ENCODE data around the gene SOCS1.
"Not testable (repeated sequence)": the region's sequence is repeated elsewhere in the genome, so short reads cannot be mapped to it uniquely, and the experiment has no call there.

The SOCS1 gene

DNA sequence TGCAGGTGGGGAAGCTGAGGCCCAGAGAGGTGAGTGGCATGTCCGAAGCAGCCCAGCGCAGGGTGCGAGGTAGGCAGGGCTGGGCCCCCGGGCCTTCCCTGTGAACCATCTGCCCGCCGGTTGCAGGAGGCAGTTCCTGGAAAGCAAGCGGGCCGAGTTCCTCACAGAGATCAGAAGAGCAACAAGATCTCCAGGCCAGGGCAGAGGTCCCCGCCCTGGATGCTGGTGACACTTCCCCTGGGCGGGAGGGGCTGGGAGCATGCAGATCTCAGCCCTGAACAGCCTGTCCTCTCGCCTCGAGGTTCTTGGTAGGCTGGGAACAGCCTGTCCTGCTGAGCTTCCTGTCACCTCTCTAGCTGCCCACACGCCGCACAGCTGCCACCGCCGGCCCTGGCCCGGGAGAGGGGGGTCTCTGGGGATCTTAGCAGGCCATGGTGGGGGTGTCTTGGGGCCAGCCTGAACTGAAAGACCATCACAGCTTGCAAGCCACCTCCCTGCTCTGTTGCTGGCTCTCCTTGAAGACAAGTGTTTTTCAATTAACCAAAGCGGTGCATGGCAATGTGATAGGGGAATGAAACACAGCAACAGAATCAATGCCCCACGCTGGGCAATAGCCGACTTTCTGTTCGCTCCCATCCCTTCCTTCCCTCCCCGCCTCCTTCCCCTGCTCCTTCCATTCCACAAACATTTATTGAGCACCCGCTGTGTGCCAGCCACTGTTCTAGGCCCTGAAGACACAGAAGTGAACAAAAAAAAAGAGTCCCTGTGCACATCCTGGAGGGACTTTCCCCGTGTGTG lies 31.7 kb downstream of the SOCS1 start:
- no peak for DNase-seq

DNA sequence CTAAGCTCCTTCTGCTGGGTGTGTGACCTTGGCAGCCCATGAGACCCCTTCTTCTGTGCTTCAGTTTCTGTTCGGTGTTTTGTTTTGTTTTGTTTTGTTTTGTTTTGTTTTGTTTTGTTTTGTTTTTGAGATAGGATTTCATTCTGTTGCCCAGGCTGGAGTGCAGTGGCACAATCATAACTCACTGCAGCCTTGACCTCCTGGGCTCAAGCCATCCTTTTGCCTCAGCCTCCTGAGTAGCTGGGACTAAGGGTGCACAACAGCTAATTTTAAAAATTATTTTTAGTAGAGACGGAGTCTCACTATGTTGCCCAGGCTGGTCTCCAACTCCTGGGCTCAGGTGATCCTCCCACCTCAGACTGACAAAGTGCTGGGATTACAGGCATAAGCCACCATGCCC lies 35.5 kb downstream of the SOCS1 start:
- DNase-seq: not testable (repeated sequence)

DNA sequence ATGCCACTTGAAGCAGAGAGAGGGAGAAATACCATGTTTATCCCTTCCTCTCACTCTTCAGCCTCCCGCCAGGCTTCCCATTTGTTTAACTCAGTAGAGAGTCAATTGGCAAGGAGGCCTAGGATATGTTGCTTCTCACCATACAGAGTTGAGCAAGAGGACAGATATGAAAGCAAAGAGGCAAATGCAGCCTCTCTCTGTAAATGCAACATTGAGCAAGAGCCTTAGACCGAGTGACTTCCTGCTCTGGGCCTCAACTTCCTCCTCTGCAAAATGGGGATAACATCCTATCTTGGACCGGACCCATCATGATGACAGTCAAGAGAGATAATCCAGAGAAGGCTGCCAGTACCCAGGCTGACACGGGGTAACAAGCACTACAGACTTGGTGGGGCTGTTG lies 36.8 kb downstream of the SOCS1 start:
- no peak for DNase-seq

DNA sequence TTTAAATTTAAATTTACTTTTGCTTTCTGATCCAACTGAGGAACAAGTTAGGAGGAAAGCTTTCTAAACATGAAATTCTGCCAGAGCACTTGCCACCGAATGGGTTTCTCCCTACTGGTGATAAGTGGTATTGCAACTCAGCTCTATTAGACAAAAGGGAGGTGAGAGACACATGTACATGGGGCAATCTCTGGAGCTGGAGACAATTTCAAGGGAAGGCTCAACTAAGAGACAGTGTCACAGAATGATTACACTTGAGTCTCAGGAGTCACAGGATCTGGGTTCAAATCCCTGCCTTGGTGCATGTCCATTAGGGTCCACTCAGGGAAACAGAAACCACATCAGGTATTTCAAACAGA lies 37.4 kb downstream of the SOCS1 start:
- DNase-seq: no peak

DNA sequence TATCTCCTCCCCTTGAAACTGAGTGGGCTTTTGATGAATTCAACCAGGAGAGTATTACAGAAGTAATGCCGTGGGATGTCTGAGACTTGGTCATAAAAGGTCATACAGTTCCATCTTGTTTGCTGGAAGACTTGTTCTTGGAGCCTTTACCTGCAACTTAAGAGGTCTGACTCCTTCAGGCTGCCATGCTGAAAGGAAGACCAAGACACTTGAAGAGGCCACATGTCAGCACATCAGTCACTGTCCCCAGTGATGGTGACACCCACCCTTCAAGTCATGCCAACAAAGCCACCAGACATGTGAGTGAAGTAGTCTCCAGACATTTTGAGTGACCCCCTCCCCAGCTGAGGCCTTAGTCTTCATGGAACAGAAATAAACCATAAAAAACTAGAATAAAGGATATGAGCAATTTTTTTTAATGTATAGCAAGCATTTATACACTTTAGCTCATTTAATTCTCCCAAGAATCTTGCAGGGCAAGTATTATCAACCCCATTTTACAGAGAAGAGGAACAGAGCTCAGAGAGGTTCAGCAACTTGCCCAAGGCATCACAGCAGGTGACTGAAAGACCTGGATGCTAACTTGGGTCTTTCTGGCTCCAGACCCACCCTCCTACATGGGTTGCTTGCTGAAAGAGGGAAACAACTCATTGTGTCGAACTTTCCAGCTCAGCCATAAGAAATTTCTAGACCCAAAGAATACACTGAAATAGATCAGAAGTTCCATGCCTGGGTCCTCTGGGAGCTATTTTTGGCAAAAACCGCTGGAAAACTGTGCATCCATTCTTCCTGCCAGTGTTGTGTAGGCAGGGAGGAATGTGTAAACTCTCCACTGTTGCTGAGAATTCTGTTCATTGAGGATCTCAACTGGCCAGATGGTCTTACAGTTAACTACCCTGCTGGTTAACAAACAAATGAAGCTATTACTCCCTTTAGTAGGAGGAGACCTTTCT lies 38.1 kb downstream of the SOCS1 start:
- DNase-seq: no peak

DNA sequence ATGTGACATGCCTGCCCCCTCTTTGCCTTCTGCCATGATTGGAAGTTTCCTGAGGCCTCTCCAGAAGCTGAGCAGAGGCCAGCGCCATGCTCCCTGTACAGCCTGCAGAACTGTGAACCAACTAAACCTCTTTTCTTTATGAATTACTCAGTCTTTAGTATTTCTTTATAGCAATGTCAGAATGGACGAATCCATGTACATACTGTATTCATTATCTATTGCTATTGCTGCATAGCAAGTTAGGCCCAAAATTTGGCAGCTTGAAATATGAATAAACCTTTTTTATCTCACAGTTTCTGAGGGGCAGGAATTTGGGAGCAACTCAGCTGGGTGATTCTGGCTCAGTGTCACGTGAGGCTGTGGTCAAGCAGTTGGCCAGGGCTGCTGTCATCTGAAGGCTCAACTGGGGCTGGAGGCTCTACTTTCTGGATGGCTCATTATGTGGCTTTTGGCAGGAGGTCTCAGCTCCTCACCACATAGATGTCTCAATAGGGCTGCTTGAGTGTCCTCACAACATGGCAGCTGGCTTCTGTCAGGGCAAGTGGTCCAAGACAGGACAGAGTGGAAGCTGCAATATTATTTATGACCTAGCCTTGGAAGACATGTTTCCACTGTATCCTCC lies 40.0 kb downstream of the SOCS1 start:
- DNase-seq: no peak

DNA sequence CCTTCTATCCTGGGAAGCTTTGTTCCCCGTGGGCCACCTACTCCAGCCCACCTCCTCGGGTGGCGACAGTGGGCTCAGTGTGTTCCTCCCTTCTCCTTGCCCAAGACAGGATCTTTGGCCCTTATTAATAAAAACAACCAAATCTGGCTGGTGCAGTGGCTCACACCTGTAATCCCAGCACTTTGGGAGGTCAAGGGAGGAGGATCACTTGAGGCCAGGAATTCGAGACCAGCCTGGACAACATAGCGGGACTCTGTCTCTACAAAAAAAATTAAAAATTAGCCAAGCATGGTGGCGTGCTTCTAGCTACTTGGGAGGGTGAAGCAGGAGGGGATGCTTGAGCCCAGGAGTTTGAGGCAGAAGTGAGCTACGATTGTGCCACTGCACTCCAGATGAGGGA lies 42.2 kb downstream of the SOCS1 start:
- DNase-seq: no peak

DNA sequence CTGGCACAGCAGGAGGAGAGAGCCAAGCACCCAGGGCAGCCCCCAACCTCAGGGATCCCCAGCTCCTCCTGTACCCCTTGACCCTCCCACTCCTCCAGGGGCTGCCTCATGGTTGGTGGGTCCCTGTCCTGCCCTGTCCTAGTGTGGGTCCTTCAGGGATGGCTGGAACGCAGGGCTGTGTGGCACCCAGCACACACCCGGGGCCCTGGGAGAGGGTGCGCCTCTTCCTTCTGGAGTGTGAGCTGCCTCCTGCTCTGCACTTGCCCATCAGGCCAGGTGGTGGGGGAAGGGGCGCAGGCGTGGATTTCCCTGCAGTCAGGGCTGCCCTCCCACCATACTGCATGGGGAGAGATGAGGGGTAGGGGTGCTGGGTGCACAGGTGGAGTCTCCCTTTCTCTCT lies 42.6 kb downstream of the SOCS1 start:
- no peak for DNase-seq

DNA sequence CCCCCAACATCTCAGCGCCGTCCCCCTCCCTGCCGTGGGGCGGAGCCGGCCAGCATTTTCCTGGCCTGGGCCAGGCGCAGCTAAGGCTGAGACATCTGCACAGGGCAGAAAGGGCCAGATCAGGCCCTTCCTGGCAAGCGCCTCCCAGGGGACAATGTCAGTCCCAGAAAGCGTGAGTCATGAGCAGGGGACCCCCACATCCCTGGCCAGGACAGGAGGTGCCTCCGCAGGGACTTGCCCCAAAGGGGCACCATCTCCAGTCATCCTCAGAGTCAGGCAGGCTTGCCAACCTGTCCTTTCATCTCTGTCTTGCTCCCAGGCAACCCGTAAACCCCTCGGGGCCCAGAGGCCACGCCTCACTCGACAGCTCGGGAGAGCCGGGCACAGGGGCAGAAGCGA lies 43.2 kb downstream of the SOCS1 start:
- DNase-seq: no peak

DNA sequence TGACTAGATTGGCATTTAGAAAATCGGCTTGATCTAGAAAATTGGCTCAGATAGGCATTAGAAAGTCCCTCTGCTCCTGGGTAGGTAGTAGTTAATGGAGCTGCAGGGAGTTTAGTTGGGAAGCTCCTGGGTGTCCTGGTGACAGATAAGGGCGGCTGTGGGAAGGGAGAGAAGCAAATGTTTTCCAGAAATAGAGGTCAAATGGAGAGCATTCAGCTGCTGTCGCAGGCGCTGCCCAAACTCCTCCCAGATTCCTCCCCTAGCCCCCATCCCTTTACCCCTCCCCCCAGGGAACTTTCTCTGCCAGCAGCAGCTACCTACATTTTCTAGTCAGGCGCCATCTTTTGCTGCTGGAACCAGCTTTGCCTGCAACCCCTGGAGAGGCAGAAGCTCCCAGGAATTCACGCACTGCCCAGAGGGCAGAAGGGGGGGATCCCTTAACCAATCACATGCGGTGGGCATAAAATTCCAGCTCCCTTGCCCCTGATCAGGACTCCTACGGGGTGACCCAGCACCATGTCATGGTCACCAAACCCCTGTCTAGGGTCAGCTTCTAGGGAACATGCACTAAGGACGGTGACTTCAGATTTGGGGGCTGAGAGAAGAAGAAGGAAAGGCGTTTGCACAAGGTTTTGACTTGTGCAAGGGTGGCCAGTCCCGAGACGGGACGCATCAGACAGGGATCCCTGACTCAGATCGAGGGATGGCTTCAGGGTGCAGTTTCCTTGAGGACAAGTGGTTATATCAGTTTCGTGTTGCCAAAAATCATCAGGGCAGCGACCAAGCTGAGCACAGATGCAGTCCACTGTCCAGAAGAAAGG lies 43.8 kb downstream of the SOCS1 start:
- DNase-seq: no peak

DNA sequence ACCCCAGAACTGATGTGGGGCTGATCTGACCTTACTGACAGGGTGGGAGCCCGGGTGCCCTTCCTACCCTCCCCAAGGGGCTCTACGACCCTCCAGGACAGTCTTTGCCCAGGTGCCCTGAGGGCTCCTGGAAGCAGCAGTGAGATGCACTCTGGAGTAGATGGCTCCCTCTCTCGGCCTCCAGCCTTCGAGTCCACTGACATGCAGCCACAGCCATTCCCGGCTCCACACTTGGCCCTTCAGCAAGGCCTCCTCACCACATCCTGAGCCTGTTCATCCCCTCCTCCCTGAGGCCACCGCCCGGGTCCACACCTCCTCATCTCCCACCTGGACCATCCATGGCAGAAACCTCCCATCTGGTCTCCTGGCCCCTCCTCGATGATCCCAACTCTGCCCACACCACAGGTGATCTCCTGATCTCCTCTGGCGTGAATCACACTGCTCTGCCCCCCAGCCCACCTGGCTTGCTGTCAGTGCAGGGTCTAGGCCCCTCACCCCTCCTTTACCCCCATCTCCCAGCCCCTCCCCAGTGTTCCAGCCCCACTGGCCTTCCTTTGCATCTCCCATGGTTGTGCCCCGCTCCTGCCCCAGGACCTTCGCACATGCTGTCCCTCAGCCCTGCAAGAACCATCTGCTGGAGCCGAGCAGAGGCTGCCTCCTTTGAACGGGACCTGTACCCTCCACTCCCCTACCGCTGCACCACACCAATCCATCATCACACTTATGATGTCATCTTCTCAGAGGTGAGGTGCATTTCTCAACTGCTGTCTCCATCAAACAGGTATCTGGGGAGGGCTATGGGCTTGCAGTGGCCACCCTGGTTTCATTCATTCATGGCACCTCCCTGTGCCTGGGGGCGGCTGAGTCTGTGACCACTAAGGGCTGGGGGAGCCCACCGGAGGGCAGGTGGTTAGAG lies 44.7 kb downstream of the SOCS1 start:
- no peak for DNase-seq

DNA sequence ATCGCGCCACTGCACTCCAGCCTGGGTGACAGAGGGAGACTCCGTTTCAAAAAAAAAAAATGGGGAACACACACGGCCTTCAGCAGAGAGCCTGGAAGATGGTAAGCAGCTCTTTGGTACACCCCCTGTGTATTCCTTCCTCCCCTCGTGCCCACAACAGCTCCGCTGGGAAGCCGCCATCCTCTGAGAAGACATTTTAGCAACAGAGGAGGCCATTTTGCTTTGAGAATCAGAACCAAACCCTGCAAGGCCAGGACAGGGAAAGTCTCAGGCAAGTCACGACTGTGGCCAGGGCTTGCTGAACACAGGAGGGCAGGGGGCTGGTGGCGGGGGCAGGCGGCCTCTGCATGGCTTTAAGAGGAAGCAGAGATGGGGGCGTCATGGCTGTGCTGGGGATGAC lies 45.7 kb downstream of the SOCS1 start:
- no peak for DNase-seq

DNA sequence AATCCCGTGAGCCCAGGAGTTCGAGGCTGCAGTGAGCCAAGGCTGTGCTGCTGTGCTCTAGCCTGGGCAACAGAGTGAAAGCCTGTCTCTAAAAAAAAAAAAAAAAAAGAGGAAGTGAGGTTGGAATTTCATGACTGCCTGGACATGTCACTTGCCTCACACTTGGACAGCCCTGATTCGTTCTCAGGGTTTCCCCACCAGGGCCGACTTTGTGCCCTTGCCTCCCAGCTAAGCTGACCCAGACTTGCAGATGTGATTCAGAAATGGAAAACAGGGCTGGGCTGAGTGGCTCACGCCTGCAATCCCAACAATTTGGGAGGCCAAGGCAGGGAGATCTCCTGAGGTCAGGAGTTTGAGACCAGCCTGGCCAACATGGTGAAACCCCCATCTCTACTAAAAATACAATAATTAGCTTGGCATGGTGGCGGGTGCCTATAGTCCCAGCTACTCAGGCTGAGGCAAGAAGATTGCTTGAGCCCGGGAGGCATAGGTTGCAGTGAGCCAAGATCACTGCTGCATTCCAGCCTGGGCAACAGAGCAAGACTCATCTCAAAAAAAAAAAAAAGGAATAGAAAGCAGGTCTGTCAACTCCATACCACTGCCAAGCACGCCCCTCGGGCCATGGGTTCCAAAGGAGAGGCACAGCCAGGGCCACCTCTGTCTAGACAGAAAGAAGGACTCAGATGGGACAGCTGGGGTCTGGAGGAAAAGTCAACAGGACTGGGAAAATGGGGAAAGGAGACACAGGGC lies 46.9 kb downstream of the SOCS1 start:
- DNase-seq: no peak

DNA sequence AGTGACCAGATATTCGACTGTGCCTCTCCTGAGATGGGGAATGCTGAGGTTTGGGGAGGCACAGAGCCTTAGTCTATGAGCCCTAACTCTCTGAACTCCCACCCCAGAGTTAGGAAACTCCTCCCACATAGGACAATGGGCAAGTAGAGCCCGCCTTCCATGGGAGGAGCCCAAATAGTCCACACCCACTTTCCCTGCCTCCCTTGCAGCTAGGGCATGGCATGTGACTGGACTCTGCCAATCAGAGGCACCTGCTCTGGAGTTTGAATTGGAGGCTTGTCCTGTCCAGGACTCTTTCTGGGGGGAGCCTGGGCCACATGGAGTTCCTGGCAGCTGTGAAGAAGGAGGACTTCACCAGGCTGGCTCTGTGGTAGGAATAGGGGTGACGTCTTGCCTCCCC lies 48.4 kb downstream of the SOCS1 start:
- no peak for DNase-seq

DNA sequence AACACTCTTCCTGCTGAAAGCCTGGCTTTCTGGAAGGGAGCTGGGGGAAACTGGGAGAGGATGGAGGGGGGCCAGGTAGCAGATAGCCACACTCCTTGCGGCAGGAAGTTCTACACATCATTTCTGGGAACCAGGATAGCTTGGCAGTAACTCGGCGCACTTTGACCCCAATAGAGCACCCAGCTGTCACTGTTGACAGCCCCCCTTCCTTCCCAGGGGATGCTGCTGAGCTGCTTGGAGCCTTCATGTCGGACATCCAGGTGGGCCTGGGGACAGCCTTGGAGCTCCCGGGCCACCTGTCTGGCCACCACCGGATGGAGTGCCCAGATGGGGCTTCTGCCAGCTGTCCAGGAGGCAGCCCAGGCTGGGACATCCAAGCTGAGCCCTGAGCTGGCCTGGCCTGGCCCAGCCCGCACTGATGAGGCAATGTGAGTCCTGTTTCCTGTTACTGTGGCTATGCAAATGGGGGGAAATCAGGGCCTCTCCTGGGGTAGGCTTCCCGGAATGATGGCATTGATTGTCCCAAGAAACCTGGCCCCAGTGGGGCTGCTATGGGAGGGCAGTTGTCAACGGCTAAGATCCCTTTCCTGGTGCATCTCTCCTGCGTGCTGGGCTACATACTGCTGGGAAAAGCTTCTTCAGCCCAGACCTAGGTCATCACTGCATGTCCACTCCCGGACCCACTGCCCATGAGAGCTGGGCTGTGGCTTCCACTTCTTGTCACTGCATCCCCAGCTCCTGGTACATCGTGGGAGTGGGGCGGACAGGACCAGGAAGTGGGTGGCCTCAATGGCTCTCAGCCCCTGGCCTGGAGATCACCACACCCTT lies 50.0 kb downstream of the SOCS1 start:
- no peak for DNase-seq

DNA sequence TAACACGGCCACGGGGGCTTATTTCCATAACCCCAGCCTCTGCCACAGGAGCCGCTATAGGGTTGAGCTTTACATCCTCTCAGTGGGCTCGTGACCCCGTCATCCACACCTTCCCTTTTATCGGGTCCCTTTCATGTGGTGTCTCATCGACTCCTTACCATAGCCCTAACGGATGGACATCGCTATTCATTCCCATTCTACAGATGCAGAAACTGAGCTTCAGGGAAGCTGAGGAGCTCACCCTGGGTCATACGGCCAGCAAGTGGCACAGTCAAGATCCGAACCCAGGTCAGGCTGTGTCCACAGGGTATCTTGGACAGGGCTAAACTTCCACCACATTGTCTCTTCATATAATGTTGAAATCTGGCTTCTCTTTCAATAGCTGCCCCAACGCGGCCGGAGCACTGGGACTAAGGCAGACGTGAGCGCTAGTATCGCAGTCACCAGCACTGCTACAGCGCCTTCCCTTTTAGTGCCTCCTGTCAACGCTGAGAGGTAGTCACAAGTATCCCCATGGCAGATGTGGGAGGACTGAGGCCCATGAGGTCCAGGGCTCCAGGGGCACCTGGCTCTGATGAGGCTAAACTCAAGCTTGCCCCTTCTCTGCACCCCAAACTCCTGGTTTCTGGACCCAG lies 50.8 kb downstream of the SOCS1 start:
- no peak for DNase-seq

DNA sequence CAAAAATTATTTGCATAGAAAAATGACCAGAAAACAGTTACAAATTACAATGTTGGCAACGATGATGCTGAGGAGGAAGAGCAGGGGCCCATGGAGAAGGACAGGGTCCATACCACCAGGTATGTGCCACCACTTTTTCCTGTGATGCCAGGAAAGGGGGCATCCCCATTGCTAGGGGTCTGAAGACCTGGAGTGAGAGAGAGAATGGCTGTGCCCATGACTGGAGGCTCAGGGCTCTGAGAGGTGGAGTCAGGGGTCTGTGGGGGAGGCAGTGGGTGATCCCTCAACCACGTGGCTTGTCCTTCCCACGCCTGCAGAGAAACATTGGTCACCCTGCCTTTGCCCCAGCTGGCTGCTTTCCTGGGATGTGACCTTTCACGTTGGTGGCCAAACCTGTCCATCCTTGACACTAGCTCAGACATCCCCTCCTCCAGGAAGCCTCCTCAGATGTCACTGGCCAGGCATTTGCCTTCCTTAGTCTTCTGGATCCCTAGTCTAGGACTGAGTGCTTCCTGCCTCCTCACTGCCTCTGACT lies 51.4 kb downstream of the SOCS1 start:
- DNase-seq: no peak

Measured in cortex of kidney (tissue), 1 donor.